OCI-M2 (cell line): Measurements from ENCODE around the gene FSTL4.
"Not testable (repeated sequence)": the region's sequence is repeated elsewhere in the genome, so short reads cannot be mapped to it uniquely, and the experiment has no call there.

Experiments used
- DNase-seq: peaks from one replicate; lab custom pipeline; 2025; ENCODE audit not compliant: unreplicated experiment; lab: John Stamatoyannopoulos, UW

Gene FSTL4

GRCh38 chr5:133234911-133235310, 377.4 kb downstream of the FSTL4 start:
- no peak for DNase-seq

- no peak for DNase-seq
Measured at GRCh38 chr5:133234273-133234672, 378.1 kb downstream of the FSTL4 start.

GRCh38 chr5:133233616-133234015, 378.7 kb downstream of the FSTL4 start:
- no peak for DNase-seq

GRCh38 chr5:133232911-133233310, 379.4 kb downstream of the FSTL4 start:
- DNase-seq: no peak

- no peak for DNase-seq
Measured at GRCh38 chr5:133232435-133232834, 379.9 kb downstream of the FSTL4 start.

- no peak for DNase-seq
Measured at GRCh38 chr5:133232011-133232410, 380.3 kb downstream of the FSTL4 start.

- no peak for DNase-seq
Measured at GRCh38 chr5:133230823-133231578, 381.3 kb downstream of the FSTL4 start.

GRCh38 chr5:133229931-133230664, 382.2 kb downstream of the FSTL4 start:
- no peak for DNase-seq

GRCh38 chr5:133228316-133228715, 384.0 kb downstream of the FSTL4 start:
- no peak for DNase-seq

GRCh38 chr5:133227897-133228296, 384.4 kb downstream of the FSTL4 start:
- no peak for DNase-seq

- DNase-seq: no peak
Measured at GRCh38 chr5:133227082-133227481, 385.3 kb downstream of the FSTL4 start.

- DNase-seq: no peak
Measured at GRCh38 chr5:133226186-133226585, 386.2 kb downstream of the FSTL4 start.

GRCh38 chr5:133225671-133226152, 386.6 kb downstream of the FSTL4 start:
- no peak for DNase-seq

- no peak for DNase-seq
Measured at GRCh38 chr5:133222979-133223378, 389.4 kb downstream of the FSTL4 start.

- DNase-seq: no peak
Measured at GRCh38 chr5:133222521-133222920, 389.8 kb downstream of the FSTL4 start.

- no peak for DNase-seq
Measured at GRCh38 chr5:133222040-133222439, 390.3 kb downstream of the FSTL4 start.

GRCh38 chr5:133220851-133221674, 391.3 kb downstream of the FSTL4 start:
- DNase-seq: no peak

GRCh38 chr5:133219296-133219695, 393.0 kb downstream of the FSTL4 start:
- no peak for DNase-seq

GRCh38 chr5:133216138-133216537, 396.2 kb downstream of the FSTL4 start:
- DNase-seq: not testable (repeated sequence)

GRCh38 chr5:133214153-133214820, 398.1 kb downstream of the FSTL4 start:
- DNase-seq: no peak

GRCh38 chr5:133205649-133206048, 406.7 kb downstream of the FSTL4 start:
- no peak for DNase-seq
